ENCODE results near the gene GDF2.

GRCh38 chr10:47317251-47317650 is 5.0 kb upstream of the GDF2 start:
- TF ChIP-seq POLR2A (IDR thresholded peaks at IDR 0.05) (no peak), CTCF (IDR thresholded peaks at IDR 0.05) (no peak), EP300 (IDR thresholded peaks at IDR 0.05) (no peak)

All from tibial nerve (tissue), 4 donors.